H9 (cell line): ENCODE data around the gene RFWD3. TPM values are rescaled to one million over a fixed set of nuclear protein-coding genes. Genes with fewer than 3 reads are reported as not detected.

ENCODE experiments used
- DNase-seq: peaks from one replicate; pipeline ENCODE4 v3.0.0-alpha.2; 2017
- H2AFZ ChIP-seq: one replicate; pipeline ENCODE4 v1.6.1; 2013; ENCODE audit warnings: mild to moderate bottlenecking, low read length, control low read depth, moderate library complexity
- H2AK5ac ChIP-seq: 2 replicates; pipeline ENCODE4 v1.6.1; 2013; ENCODE audit warnings: low read length, control low read depth, mixed read lengths; ENCODE audit not compliant: insufficient read length
- H2BK120ac ChIP-seq: one replicate; pipeline ENCODE4 v1.6.1; 2013; ENCODE audit warnings: low read depth, mild to moderate bottlenecking, low read length, control low read depth, inconsistent platforms; ENCODE audit not compliant: poor library complexity, severe bottlenecking
- H2BK12ac ChIP-seq: 2 replicates; pipeline ENCODE4 v1.6.1; 2013; ENCODE audit warnings: low read length, control low read depth, mixed read lengths, low read depth; ENCODE audit not compliant: insufficient read length
- H2BK15ac ChIP-seq: 2 replicates; pipeline ENCODE4 v1.6.1; 2013; ENCODE audit warnings: low read depth, low read length, control low read depth
- H2BK20ac ChIP-seq: one replicate; pipeline ENCODE4 v1.6.1; 2013; ENCODE audit warnings: low read depth, mild to moderate bottlenecking, low read length, control low read depth, inconsistent platforms; ENCODE audit not compliant: poor library complexity, severe bottlenecking
- H2BK5ac ChIP-seq: 2 replicates; pipeline ENCODE4 v1.6.1; 2013; ENCODE audit warnings: low read length, control low read depth, mixed read lengths; ENCODE audit not compliant: insufficient read length
- H3K14ac ChIP-seq: 2 replicates; pipeline ENCODE4 v1.6.1; 2013; ENCODE audit warnings: low read length, control low read depth; ENCODE audit not compliant: insufficient read depth
- H3K18ac ChIP-seq: 2 replicates; pipeline ENCODE4 v1.6.1; 2013; ENCODE audit warnings: low read depth, mild to moderate bottlenecking, mixed read lengths, low read length, control low read depth; ENCODE audit not compliant: insufficient read length
- H3K23ac ChIP-seq: 2 replicates; pipeline ENCODE4 v1.6.1; 2013; ENCODE audit warnings: low read length, control low read depth, mixed read lengths, low read depth; ENCODE audit not compliant: insufficient read length
- H3K23me2 ChIP-seq: 2 replicates; pipeline ENCODE4 v1.6.1; 2013; ENCODE audit warnings: low read depth, mild to moderate bottlenecking, mixed read lengths, low read length, control low read depth; ENCODE audit not compliant: insufficient read length, poor library complexity, severe bottlenecking
- H3K27ac ChIP-seq: 2 replicates; pipeline ENCODE4 v1.5.1; 2013; ENCODE audit warnings: low read length, control low read depth, mixed read lengths, low read depth; ENCODE audit not compliant: insufficient read length
- H3K27me3 ChIP-seq: 2 replicates; pipeline ENCODE4 v1.6.1; 2013; ENCODE audit warnings: low read length, control low read depth, inconsistent platforms; ENCODE audit not compliant: insufficient read depth
- H3K4ac ChIP-seq: 2 replicates; pipeline ENCODE4 v1.6.1; 2013; ENCODE audit warnings: low read depth, mild to moderate bottlenecking, control low read depth, inconsistent platforms, low read length, moderate library complexity
- H3K4me1 ChIP-seq: 2 replicates; pipeline ENCODE4 v1.6.1; 2013; ENCODE audit warnings: low read length, control low read depth, inconsistent platforms; ENCODE audit not compliant: insufficient read depth
- H3K4me2 ChIP-seq: 2 replicates; pipeline ENCODE4 v1.6.1; 2013; ENCODE audit warnings: low read length, control low read depth, mixed read lengths; ENCODE audit not compliant: insufficient read length, insufficient read depth
- H3K56ac ChIP-seq: 2 replicates; pipeline ENCODE4 v1.6.1; 2013; ENCODE audit warnings: low read depth, mild to moderate bottlenecking, mixed read lengths, low read length, control low read depth; ENCODE audit not compliant: insufficient read length
- H3K79me1 ChIP-seq: 2 replicates; pipeline ENCODE4 v1.6.1; 2013; ENCODE audit warnings: low read depth, mild to moderate bottlenecking, moderate library complexity, low read length, control low read depth, inconsistent platforms; ENCODE audit not compliant: insufficient read depth, poor library complexity, severe bottlenecking
- H3K79me2 ChIP-seq: 2 replicates; pipeline ENCODE4 v1.6.1; 2013; ENCODE audit warnings: low read length, control low read depth, inconsistent platforms; ENCODE audit not compliant: insufficient read depth
- H3K9ac ChIP-seq: 2 replicates; pipeline ENCODE4 v1.6.1; 2013; ENCODE audit warnings: low read length, control low read depth, mixed read lengths; ENCODE audit not compliant: insufficient read length; ENCODE audit errors: extremely low read depth
- H3K9me3 ChIP-seq: one replicate; pipeline ENCODE4 v1.6.1; 2013; ENCODE audit warnings: low read depth, low read length, inconsistent platforms; ENCODE audit not compliant: control insufficient read depth
- H3T11ph ChIP-seq: one replicate; pipeline ENCODE4 v1.6.1; 2013; ENCODE audit warnings: mild to moderate bottlenecking, low read length, control low read depth, inconsistent platforms
- H4K20me1 ChIP-seq: one replicate; pipeline ENCODE4 v1.6.1; 2013; ENCODE audit not compliant: control insufficient read depth, insufficient read length, insufficient read depth
- H4K5ac ChIP-seq: 2 replicates; pipeline ENCODE4 v1.6.1; 2013; ENCODE audit warnings: low read depth, mild to moderate bottlenecking, mixed read lengths, low read length, control low read depth; ENCODE audit not compliant: insufficient read length
- H4K8ac ChIP-seq: replicated peaks from 2 replicates; pipeline ENCODE4 v1.6.1; 2013; ENCODE audit warnings: low read length, control low read depth, mixed read lengths, low read depth; ENCODE audit not compliant: insufficient read length
- H4K91ac ChIP-seq: 2 replicates; pipeline ENCODE4 v1.6.1; 2013; ENCODE audit warnings: low read depth, mild to moderate bottlenecking, moderate library complexity, mixed read lengths, low read length, control low read depth; ENCODE audit not compliant: insufficient read length
- H3K27ac Mint-ChIP-seq, 3 experiments: 2 replicates in 2 of 3; 3 replicates in 1 of 3; pipeline ENCODE4 v1.8.0; 2020 to 2021; ENCODE audit warnings: mixed read lengths in 3 of 3, mild to moderate bottlenecking in 1 of 3, moderate library complexity in 1 of 3
- H3K27me3 Mint-ChIP-seq: 2 replicates; pipeline ENCODE4 v1.8.0; 2021; ENCODE audit warnings: low read depth, mild to moderate bottlenecking, moderate library complexity, mixed read lengths
- H3K36me3 Mint-ChIP-seq, 3 experiments: 2 replicates in 2 of 3; 3 replicates in 1 of 3; pipeline ENCODE4 v1.8.0; 2020 to 2021; ENCODE audit warnings: low read depth in 3 of 3, mixed read lengths in 3 of 3; ENCODE audit not compliant: insufficient read depth in 1 of 3
- H3K4me1 Mint-ChIP-seq, 2 experiments: 2 replicates each; pipeline ENCODE4 v1.8.0; 2020; ENCODE audit warnings: mixed read lengths in 2 of 2
- H3K4me3 Mint-ChIP-seq, 2 experiments: 2 replicates in 1 of 2; 3 replicates in 1 of 2; pipeline ENCODE4 v1.8.0; 2020 to 2021; ENCODE audit warnings: mild to moderate bottlenecking in 2 of 2, mixed read lengths in 2 of 2, moderate library complexity in 1 of 2
- H3K9me3 Mint-ChIP-seq, 2 experiments: 2 replicates in 1 of 2; 3 replicates in 1 of 2; pipeline ENCODE4 v1.8.0; 2020; ENCODE audit warnings: mild to moderate bottlenecking in 2 of 2, mixed read lengths in 2 of 2, moderate library complexity in 1 of 2
- WGBS: extraction: QIAGEN DNeasy Blood & Tissue Kit; methylation state at CpG from one replicate; pipeline ENCODE4 v1.1.7; 2013; ENCODE audit warnings: missing lambda C conversion rate, low lambda C conversion rate, mixed read lengths; ENCODE audit not compliant: insufficient read length; ENCODE audit errors: extremely low coverage; 5-methylcytosine and 5-hydroxymethylcytosine counted together
- total RNA-seq: library from RNA; stranded (reverse); gene quantifications from 2 replicates; pipeline ENCODE4 v1.2.1, GENCODE V29; 2021
- TF ChIP-seq, protein P1 (sequence below): fragments of 200-600 bp; sonication (generic); conservative IDR thresholded peaks from 3 replicates; pipeline ENCODE4 v1.8.0; 2021; ENCODE audit warnings: antibody characterized with exemption, mild to moderate bottlenecking

Gene RFWD3
- total RNA-seq, 1 experiment from 2014 or later, result 114 TPM

DNA sequence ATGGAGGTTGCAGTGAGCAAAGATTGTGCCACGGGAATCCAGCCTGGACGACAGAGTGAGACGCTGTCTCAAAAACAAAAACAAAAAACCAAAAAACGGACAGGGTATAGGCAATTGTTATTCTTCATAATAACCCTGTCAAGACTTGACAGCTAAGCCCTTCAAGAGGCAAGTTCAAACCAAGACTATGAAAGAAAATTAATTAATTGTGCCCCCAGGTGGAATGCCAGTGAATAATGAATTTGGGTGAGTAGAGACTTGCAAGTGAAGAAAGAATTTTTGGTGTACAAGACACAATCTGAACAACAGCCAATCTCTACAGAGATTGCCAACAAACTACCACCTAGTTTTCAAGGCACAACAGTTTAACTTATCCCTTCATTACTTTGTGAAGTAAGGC lies 6.3 kb downstream of the RFWD3 start:
- no peak overlapping the region for H2AFZ ChIP-seq
- no peak overlapping the region for H4K8ac ChIP-seq
- H3T11ph ChIP-seq, result no peak overlapping the region
- Mint-ChIP-seq H3K27ac (no peak overlapping the region), H3K4me1 (peaks cover 4 to 16% of the 10 kb centered on the region in 2 experiments; a peak in 2 of 4 replicates), H3K4me3 (no peak overlapping the region), H3K36me3 (peaks cover 63 to 95% (median 84%) of the 10 kb centered on the region in 3 experiments), H3K27me3 (no peaks in the 10 kb centered on the region), H3K9me3 (no peaks in the 10 kb centered on the region)
- H4K5ac ChIP-seq, result no peak overlapping the region
- TF ChIP-seq, protein P1, sequence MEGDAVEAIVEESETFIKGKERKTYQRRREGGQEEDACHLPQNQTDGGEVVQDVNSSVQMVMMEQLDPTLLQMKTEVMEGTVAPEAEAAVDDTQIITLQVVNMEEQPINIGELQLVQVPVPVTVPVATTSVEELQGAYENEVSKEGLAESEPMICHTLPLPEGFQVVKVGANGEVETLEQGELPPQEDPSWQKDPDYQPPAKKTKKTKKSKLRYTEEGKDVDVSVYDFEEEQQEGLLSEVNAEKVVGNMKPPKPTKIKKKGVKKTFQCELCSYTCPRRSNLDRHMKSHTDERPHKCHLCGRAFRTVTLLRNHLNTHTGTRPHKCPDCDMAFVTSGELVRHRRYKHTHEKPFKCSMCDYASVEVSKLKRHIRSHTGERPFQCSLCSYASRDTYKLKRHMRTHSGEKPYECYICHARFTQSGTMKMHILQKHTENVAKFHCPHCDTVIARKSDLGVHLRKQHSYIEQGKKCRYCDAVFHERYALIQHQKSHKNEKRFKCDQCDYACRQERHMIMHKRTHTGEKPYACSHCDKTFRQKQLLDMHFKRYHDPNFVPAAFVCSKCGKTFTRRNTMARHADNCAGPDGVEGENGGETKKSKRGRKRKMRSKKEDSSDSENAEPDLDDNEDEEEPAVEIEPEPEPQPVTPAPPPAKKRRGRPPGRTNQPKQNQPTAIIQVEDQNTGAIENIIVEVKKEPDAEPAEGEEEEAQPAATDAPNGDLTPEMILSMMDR, result no peak
- no peak overlapping the region for H2BK5ac ChIP-seq
- H2BK120ac ChIP-seq, result no peak overlapping the region
- H3K56ac ChIP-seq, result no peak overlapping the region
- no peak overlapping the region for H3K4ac ChIP-seq
- no peaks in the 10 kb centered on the region for H3K4me1 ChIP-seq
- no peak overlapping the region for H2BK20ac ChIP-seq
- H4K20me1 ChIP-seq, result no peaks in the 10 kb centered on the region
- no peak overlapping the region for H4K91ac ChIP-seq
- DNase-seq, result no peak
- H3K4me2 ChIP-seq, result no peak overlapping the region
- H3K23me2 ChIP-seq, result no peaks in the 10 kb centered on the region
- no CpG with 5 or more reads among the region's 4 CpGs for WGBS
- no peak overlapping the region for H3K14ac ChIP-seq
- H3K27me3 ChIP-seq, result no peaks in the 10 kb centered on the region
- no peak overlapping the region for H3K18ac ChIP-seq
- H2BK12ac ChIP-seq, result no peak overlapping the region
- H3K27ac ChIP-seq, result no peak overlapping the region
- H2AK5ac ChIP-seq, result no peak overlapping the region
- H3K23ac ChIP-seq, result no peak overlapping the region
- peaks cover 38% of the 10 kb centered on the region for H3K79me2 ChIP-seq
- H3K9me3 ChIP-seq, result no peaks in the 10 kb centered on the region
- H3K79me1 ChIP-seq, result peaks cover 16% of the 10 kb centered on the region
- no peak overlapping the region for H2BK15ac ChIP-seq
- H3K9ac ChIP-seq, result no peak overlapping the region
